PC-3 (cell line): ENCODE data around the gene PEX14. TPM values are rescaled to one million over a fixed set of nuclear protein-coding genes. Genes with fewer than 3 reads are reported as not detected.

Experiments used
- ATAC-seq: fragments of 200-7000 bp; cut with Tn5 transposase; 2 replicates; pipeline ENCODE4 v1.9.1; 2020; ENCODE audit warnings: mild to moderate bottlenecking, moderate library complexity
- BruUV-seq: library from RNA; stranded (reverse); fragments of 400-500 nt; replicated peaks from 2 replicates; lab custom pipeline; 2021; lab: Mats Ljungman, UMichigan
- CTCF ChIA-PET: fragments of 300-600 bp; sonication (Branson Sonifier 250); formaldehyde crosslinking; loops from one replicate; lab custom pipeline; 2022; ENCODE audit warnings: antibody characterized with exemption; lab: Charles Lee
- POLR2A ChIA-PET: fragments of 300-600 bp; sonication (Branson Sonifier 250); formaldehyde crosslinking; loops from one replicate; lab custom pipeline; 2022; ENCODE audit warnings: antibody characterized with exemption; ENCODE audit not compliant: unreplicated experiment; lab: Charles Lee
- DNase-seq: peaks from one replicate; pipeline ENCODE4 v3.0.0-alpha.2; 2015
- H2AFZ ChIP-seq: fragments of 300-600 bp; sonication (generic); 2 replicates; pipeline ENCODE4 v1.6.0; 2016; ENCODE audit warnings: antibody characterized with exemption, low read length
- H3F3A ChIP-seq: fragments of 300-600 bp; sonication (generic); one replicate; pipeline ENCODE4 v1.6.0; 2017; ENCODE audit warnings: antibody characterized with exemption, low read length, control low read depth, mild to moderate bottlenecking; ENCODE audit not compliant: unreplicated experiment
- H3K27ac ChIP-seq: fragments of 300-600 bp; sonication (generic); 2 replicates; pipeline ENCODE4 v1.5.1; 2016; ENCODE audit warnings: mild to moderate bottlenecking, low read length
- H3K27me3 ChIP-seq: fragments of 300-600 bp; sonication (generic); 2 replicates; pipeline ENCODE4 v1.6.1; 2016; ENCODE audit warnings: low read length, mixed read lengths
- H3K36me3 ChIP-seq: fragments of 300-600 bp; sonication (generic); 2 replicates; pipeline ENCODE4 v1.6.1; 2016; ENCODE audit warnings: low read depth, mixed run types, low read length, mixed read lengths
- H3K4me1 ChIP-seq: fragments of 300-600 bp; sonication (generic); 2 replicates; pipeline ENCODE4 v1.5.1; 2016; ENCODE audit warnings: low read length; ENCODE audit not compliant: insufficient read depth
- H3K4me2 ChIP-seq: fragments of 300-600 bp; sonication (generic); 2 replicates; pipeline ENCODE4 v1.6.0; 2016; ENCODE audit warnings: low read length
- H3K4me3 ChIP-seq: fragments of 300-600 bp; sonication (generic); 2 replicates; pipeline ENCODE4 v1.5.1; 2016; ENCODE audit warnings: mild to moderate bottlenecking, low read length, mixed read lengths
- H3K79me2 ChIP-seq: fragments of 300-600 bp; sonication (generic); 2 replicates; pipeline ENCODE4 v1.6.1; 2017; ENCODE audit warnings: low read length, mixed read lengths
- H3K9ac ChIP-seq: fragments of 300-600 bp; sonication (generic); 2 replicates; pipeline ENCODE4 v1.6.0; 2016; ENCODE audit warnings: mild to moderate bottlenecking, low read length
- H3K9me2 ChIP-seq: fragments of 300-600 bp; sonication (generic); replicated peaks from 2 replicates; pipeline ENCODE4 v1.6.1; 2016; ENCODE audit warnings: mixed run types, low read length, mixed read lengths
- H3K9me3 ChIP-seq: fragments of 300-600 bp; sonication (generic); 2 replicates; pipeline ENCODE4 v1.6.1; 2016; ENCODE audit warnings: low read length, mixed read lengths
- H4K20me1 ChIP-seq: fragments of 300-600 bp; sonication (generic); 2 replicates; pipeline ENCODE4 v1.6.1; 2016; ENCODE audit warnings: low read length, mixed read lengths
- CTCF ChIP-seq: fragments of 300-600 bp; sonication (generic); conservative IDR thresholded peaks from 2 replicates; pipeline ENCODE4 v1.5.1; 2017; ENCODE audit warnings: antibody characterized with exemption, low read depth, mild to moderate bottlenecking, low read length
- EZH2 ChIP-seq: fragments of 300-600 bp; sonication (generic); IDR thresholded peaks from one replicate; pipeline ENCODE4 v1.6.1; 2017; ENCODE audit warnings: antibody characterized with exemption, mild to moderate bottlenecking, low read length; ENCODE audit not compliant: unreplicated experiment
- EZH2phosphoT487 ChIP-seq: fragments of 300-600 bp; sonication (generic); IDR thresholded peaks from 2 replicates; pipeline ENCODE4 v1.6.1; 2018; ENCODE audit warnings: mild to moderate bottlenecking, antibody characterized with exemption, low read length, borderline replicate concordance
- intact Hi-C: fragments of 100-400 bp; cut with micrococcal nuclease; formaldehyde crosslinking; loops from 2 replicates; pipeline ENCODE4 v1.9.0; 2023
- total RNA-seq: library from RNA; depleted of rRNA; stranded (reverse); fragments of >200 nt; gene quantifications from 2 replicates; pipeline ENCODE4 v1.2.3, GENCODE V29; 2014

Gene PEX14
- total RNA-seq, 1 experiment from 2014 or later, result 24.9 TPM

- no peak for DNase-seq
- no peaks in the 10 kb centered on the region for H3F3A ChIP-seq
- no peaks in the 10 kb centered on the region for H3K9me3 ChIP-seq
- no peak overlapping the region for H3K4me3 ChIP-seq
- ChIA-PET POLR2A (no interaction called here), CTCF (no interaction called here)
- H3K36me3 ChIP-seq, result no peaks in the 10 kb centered on the region
- no TSS peak for BruUV-seq
- no peaks in the 10 kb centered on the region for H3K79me2 ChIP-seq
- no peaks in the 10 kb centered on the region for H3K27me3 ChIP-seq
- H2AFZ ChIP-seq, result no peak overlapping the region
- no peaks in the 10 kb centered on the region for H4K20me1 ChIP-seq
- H3K4me1 ChIP-seq, result peaks cover 1% of the 10 kb centered on the region
- H3K9me2 ChIP-seq, result no peaks in the 10 kb centered on the region
- intact Hi-C loops, result no loop called here
- H3K27ac ChIP-seq, result no peak overlapping the region
- no peak overlapping the region for H3K9ac ChIP-seq
- no peak for ATAC-seq
- TF ChIP-seq EZH2phosphoT487 (no peak), EZH2 (no peak), CTCF (no peak)
- H3K4me2 ChIP-seq, result no peak overlapping the region
Measured at GRCh38 chr1:10604966-10605365, 130.2 kb downstream of the PEX14 start.

- no peaks in the 10 kb centered on the region for H3K36me3 ChIP-seq
- ChIA-PET POLR2A (no interaction called here), CTCF (no interaction called here)
- H4K20me1 ChIP-seq, result no peaks in the 10 kb centered on the region
- no peak overlapping the region for H3K4me2 ChIP-seq
- intact Hi-C loops, result no loop called here
- TF ChIP-seq EZH2 (no peak), CTCF (no peak), EZH2phosphoT487 (no peak)
- H3K4me3 ChIP-seq, result no peak overlapping the region
- no peaks in the 10 kb centered on the region for H3K9me2 ChIP-seq
- no peaks in the 10 kb centered on the region for H3K27me3 ChIP-seq
- no TSS peak for BruUV-seq
- no peak overlapping the region for H2AFZ ChIP-seq
- no peak for ATAC-seq
- no peaks in the 10 kb centered on the region for H3K79me2 ChIP-seq
- H3K4me1 ChIP-seq, result no peaks in the 10 kb centered on the region
- no peak overlapping the region for H3K27ac ChIP-seq
- DNase-seq, result no peak
- no peaks in the 10 kb centered on the region for H3F3A ChIP-seq
- H3K9ac ChIP-seq, result no peak overlapping the region
- no peaks in the 10 kb centered on the region for H3K9me3 ChIP-seq
Measured at GRCh38 chr1:10606064-10606463, 131.3 kb downstream of the PEX14 start.

- Histone ChIP-seq H3K27ac (no peak overlapping the region), H3K9ac (no peak overlapping the region), H3K9me3 (no peaks in the 10 kb centered on the region), H3K27me3 (no peaks in the 10 kb centered on the region), H4K20me1 (no peaks in the 10 kb centered on the region), H3K4me1 (no peaks in the 10 kb centered on the region), H3F3A (no peaks in the 10 kb centered on the region), H3K9me2 (no peaks in the 10 kb centered on the region), H3K36me3 (no peaks in the 10 kb centered on the region), H3K4me3 (no peak overlapping the region), H3K79me2 (no peaks in the 10 kb centered on the region), H2AFZ (no peak overlapping the region), H3K4me2 (no peak overlapping the region)
- POLR2A ChIA-PET, result no interaction called here
- ATAC-seq (no peak), DNase-seq (no peak)
- TF ChIP-seq CTCF, result no peak
- no peak for TF ChIP-seq EZH2
- no peak for TF ChIP-seq EZH2phosphoT487
- intact Hi-C loops, result no loop called here
- CTCF ChIA-PET, result interaction anchor here (0.7 kb wide), 1 partner anchor 260 kb away, joined by 4 read pairs; no protein-coding TSS in a partner anchor
- BruUV-seq, result no TSS peak
Measured at GRCh38 chr1:10607228-10607627, 132.5 kb downstream of the PEX14 start.
